Renal cortex interstitium (tissue), 11 donors: Measurements from ENCODE around the gene TMUB1. TPM values are rescaled to one million over a fixed set of nuclear protein-coding genes. Genes with fewer than 3 reads are reported as not detected.
A peak's percentile ranks its signal among the peaks of the same experiment; 100 is the strongest.

Source experiments
- DNase-seq, 11 donors: peaks; one replicate each; pipeline ENCODE4 v3.0.0-alpha.2; 2013; ENCODE audit warnings: low read depth in 9 of 11, low spot score in 4 of 11; ENCODE audit errors: extremely low read depth in 1 of 11
- polyA plus RNA-seq, 3 donors: library from polyadenylated mRNA; unstranded; fragments of 120-200 nt; gene quantifications; one replicate each; pipeline ENCODE4 v1.2.1, GENCODE V29; 2013; ENCODE audit not compliant: insufficient read length in 3 of 3

TMUB1 gene
- polyA plus RNA-seq, 3 donors: 21.6 to 36.0 (median 34.5) TPM

DNA sequence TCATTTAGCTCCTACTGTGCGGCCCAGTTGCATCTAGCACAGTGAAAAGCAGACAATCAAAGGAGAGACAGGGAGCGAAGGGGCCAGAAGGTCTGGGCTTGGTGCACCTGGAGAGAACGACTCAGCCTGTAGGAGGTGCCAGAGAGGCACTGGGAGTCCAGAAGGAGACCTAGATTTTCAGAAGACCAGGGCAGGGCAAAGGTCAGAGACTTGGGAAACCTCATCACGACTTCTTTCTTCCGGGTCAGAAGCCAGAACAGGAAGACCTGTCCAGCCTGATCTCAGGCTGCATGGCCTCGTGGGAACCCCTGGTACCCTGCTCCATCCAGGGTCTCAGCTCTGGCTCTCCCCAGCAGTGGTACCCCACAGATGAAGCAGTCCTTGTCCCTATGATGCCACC, 8.1 kb upstream of the TMUB1 start:
- no peak for DNase-seq

DNA sequence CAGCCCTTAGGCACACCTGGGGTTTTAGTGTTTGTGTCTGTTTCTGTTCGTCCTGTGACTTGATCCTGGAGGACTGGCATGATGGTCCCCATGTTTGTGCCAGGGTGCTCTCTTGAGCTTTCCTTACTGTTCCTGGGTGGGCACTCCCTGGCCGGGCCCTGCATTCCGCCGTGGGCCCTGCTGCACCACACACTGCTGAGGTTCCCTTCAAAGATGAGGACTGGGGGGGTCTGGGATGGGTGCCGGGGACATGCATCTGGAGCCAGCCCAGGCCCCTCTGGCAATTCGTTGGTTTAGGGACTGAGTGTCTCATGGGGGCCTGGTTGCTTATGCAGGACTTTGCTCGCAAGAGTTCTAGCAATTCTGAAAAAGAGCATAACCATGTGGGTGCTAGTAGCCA, 7.7 kb upstream of the TMUB1 start:
- no peak for DNase-seq

DNA sequence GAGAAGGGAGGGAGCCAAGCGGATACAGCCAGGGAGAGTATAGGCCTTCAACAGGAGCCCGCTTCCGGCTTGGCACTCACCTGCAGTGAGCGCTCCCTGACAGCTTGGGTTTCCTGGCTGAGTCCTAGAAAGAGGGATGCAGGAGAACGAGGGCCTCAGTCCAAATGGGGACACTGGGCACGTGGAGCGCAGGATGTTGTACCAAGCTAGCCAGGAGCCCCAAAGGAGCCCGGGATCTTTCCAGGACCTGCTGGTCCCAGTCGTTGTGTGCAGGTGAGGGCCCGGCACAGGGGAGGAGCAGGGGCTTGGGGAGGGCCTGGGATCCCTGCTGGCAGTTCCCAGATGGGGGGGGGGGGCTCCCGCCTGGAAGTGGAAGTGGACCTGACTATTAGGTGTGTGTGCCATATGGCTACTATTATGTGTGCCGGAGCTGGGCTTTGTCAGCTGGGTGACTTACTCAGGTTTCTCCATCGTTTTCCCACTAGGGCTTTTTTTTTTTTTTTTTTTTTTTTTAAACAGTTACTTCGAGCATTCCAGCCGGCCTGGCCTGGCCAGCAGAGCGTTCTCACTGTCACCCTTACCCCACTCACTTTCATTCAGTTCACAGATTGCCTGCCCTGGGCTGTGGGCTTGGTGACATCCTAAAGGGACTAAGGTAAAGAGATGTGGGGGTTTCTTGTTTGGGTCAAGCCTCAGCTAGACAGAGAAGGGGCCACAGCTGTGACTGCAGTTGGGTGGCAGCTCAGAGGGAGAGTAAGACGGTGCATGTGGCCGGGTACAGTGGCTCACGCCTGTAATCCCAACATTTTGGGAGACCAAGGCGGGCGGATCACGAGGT, 6.8 kb upstream of the TMUB1 start:
- DNase-seq: no peak

DNA sequence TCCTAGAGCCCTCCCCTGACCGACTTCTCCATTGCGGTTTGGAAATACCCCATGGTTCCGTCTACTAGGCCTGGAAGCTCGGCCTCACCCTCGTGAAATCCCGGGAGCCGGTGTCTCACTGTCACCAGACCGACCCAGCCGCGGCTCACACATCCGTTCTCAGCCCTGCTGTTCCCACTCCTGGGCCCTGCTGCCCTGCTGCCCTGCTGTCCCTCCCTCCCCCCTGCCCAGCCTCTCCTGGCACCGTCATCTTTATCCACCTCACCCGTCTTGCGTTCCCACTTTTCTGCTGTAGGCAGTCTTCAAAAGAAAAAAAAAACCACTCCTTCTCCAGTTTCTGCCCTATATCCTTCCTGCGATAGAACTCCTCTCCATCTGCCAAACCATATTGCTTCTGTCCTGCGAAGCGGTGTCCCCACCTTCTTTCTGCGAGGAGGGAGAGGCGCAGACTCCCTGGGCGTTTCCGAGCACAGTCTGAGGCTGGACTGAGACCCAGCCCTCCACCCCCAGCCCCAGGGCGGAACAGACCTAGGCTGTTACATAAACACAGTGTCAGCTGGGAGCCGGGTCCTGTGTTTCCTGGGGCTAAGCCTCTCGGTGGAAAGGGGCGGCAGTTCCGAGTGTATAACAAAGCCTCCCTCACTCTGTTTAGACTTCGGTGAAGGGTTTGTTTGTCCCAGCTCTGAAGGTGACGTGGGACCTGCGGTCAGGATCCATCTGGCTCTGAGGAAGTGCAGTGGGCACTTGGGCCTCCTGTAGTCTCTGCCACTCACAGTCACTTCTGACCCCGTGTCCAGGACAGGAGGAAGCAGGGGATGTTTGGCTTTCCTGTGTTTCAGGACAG, 5.8 kb upstream of the TMUB1 start:
- DNase-seq: peak in 2 of 11 donors; percentile 39 to 43

DNA sequence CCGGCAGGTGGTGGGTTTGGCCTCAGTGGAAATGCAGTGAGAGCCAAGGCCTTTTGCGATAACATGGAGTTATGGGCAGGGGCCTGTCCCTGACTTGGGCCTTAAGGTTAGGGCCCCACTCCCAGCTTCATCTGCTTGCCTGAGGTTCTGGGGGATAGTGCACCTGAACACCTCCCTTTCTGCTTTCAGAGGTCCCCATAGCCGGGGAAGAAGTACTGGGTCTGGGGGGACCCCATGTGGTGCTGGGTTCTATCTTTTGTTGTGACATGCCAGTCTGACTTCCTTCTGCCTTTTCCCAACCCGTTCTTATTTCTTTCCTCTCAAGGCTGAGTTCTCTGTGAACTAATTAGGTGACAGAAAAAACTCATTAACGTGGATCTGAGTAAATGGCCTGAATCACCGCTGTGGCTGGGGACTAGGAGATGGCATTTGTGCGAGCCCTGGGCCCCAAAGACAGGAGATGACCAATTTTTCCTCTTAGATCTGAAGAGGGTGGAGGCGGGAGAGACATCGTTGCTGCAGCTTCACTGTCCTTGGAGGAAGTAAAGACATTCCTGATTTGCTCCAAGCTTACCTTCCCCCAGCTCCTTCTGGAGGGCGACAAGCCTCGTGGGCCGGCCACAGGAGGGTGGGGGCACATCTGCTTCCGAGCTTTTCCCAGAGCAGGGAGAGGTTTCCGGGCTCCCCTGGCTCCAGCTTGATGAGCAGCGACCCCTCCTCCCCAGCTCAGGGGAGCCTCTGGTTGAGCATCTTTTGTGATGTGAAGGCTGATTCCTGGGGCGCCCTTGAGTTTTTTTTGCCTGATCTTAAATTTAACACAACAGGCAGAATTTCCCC, 4.9 kb upstream of the TMUB1 start:
- no peak for DNase-seq

DNA sequence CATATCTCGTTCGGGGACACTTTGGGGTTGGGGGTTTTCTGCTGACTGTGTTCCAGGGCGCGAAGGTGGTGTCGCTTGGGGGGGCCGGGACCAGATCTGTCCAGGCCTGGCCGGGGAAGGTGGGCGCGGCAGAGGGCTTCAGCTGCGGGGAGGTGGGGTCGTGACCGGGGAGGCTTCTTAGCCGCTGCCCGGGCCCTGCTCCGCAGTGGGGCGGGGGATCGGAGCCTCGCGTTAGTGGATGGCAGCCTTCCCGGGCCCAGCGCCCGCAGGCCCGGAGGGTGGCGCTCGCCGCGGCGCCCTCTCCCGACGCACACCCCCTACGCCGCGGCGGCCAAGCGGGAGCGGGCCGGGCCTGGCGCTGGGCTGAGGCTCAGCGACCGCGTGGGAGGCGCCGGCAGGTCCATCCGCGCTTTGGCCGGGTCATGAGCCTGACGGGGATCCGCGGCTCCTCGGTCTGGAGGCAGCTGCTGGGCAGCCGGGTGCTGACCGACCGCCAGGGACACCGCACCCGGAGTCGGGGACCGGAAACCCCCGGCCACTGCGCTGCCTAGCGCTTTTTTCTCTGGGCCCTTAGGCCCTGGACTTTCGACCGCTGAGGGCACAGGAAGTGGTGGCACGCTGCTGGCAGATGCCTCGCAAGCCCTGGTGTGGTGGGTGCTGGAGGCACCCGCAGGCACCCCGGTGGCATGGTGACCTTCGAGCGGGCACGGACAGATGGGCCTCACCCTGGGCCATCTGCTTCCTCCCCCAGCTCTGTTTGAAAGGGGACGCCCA, 4.1 kb upstream of the TMUB1 start:
- DNase-seq: peak in 1 of 11 donors; percentile 46

DNA sequence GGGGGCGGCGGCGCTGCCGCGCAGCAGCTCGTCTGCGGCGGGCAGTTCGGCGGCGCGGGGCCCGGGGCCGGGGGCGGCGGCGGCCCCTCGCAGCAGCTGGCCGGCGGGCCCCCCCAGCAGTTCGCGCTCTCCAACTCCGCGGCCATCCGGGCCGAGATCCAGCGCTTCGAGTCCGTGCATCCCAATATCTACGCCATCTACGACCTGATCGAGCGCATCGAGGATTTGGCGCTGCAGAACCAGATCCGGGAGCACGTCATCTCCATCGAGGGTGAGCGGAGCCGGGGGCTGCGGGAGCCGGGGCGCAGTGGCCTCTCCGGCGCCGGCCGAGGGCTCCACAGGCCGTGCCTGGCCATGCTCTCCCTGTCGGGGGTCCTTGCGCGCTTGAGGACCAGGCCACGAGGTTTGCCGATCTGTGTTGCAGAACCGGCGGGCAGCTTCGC, 3.5 kb upstream of the TMUB1 start:
- no peak for DNase-seq

DNA sequence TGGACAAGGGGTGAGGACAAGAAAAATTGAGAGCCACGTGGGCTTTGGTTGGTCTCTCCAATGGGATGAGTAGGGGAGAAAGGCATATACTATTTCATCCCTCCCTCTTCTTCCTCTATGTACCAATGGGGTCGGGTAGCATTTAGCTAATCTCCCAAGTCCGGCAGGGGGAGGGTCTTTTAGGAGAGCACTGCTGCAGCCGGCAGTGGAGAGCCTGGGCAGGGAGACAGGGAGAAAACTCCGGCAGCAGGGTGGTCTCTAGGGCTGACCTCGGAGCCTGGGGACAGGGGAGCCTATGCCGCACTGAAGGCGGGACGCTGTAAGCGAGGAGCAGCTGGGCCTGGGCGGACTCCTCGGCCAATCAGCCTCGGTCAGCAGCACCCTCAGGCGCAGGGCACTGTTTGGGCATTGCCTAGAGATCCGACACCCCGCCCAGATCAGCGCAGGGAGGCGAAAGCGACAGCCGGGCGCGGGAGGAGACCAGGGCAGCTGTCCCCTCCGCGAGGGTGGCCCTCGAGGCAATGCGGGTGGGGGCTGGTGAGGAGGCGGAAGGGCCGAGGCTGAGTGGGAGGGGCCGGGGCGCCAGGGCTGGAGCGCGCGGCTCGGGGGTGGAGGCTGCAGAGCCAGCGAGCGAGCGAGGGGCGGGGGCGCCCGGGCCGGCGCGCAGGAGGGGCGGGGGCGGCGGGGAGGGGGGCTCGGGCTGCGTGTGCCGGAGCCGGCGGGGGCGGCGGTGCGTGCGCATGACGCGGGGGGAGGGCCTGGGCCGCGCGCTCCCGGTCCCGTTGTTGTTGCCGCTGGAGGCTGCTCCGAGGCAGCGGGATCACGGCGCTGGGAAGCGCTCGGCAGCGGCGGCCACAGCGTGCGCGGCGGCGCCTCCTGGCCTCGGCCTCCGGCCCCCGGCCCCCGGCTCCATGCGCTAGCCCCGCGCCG, 2.7 kb upstream of the TMUB1 start, which contains the start of gene AGAP3:
AGAP3 (plus strand) TSS at position 785 of the 930 bp plus-strand sequence. CDS start 267 bp downstream, outside the sequence.
- DNase-seq: peak in 6 of 11 donors; percentile 76 to 82 (median 80)

DNA sequence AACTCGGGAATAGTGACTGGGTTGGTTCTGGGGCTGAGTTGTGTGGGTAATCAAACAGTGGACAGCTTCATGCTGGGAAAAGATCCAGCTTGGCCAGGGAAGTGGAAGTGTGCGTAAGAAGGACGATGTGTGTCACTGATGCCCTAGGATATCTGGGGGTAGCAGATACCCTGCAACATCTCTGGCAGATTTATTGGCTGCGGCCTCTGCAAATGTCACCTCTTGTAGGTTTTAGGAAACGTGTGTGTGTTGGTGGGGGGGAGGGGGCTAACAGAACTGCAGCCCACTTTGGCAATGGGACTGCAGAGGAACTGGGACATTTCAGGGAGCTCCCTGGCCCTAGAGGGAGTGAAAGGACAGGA, 2.0 kb upstream of the TMUB1 start:
- no peak for DNase-seq

DNA sequence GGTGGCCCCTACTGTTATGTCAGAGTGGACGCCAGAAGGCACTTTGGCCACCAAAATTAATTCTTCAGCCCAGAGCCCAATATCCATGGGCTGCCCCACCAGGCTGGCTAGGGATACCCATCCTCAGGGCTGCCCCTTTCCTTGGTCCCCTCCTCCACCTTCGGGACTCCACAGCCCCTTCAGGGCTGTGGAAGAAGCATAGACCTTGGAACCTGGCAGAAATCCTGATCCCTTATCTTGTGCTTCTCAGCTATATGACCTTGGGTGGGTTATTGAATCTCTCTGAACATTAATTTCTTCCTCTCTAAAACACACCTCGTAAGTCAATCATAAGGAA, 499 bp upstream of the TMUB1 start:
- no peak for DNase-seq

DNA sequence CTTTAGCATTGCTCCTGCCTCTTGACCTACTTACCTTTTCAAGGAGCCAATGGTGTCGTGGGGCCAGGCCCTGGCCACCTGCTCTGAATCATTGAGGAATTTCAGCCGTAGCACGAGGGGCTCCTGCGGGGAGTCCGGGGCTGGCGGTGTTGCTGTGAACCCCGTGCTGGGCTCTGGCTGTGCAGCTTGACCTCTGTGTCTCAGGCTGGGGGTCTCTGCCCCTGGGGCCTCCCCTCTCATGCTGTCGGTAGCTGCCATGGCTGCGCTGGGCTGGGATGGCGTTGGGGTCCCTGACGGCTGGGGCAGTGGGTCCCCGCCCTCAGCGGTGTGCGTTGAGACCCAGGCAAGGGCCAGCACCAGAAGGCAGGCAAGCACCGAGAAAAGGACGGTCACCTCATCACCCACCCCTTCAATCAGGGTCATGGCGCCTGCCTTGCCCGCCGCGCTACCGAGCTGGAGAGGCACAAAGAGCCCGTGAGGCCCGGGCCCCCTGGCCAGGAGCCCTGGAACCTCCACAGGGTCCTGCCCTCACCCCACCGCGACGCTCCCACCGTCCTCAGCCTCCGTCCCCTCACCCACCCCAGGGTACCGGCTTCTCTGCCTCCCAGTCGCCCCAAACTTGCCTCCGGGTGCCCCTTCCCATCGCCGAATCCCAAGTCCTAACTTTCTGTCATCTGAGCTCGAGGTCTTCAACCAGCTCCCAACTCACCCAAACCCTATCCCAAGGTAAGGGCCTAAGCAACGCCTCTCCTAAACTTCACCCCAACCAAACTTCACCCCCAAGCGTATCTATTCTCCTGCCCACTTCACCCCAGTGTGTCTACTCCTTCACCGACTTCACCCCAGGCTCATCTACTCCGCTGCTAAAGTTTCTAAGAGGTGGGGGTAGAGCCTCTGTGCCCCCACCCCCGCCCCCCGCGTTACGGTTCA, 887 bp downstream of the TMUB1 start:
- no peak for DNase-seq

DNA sequence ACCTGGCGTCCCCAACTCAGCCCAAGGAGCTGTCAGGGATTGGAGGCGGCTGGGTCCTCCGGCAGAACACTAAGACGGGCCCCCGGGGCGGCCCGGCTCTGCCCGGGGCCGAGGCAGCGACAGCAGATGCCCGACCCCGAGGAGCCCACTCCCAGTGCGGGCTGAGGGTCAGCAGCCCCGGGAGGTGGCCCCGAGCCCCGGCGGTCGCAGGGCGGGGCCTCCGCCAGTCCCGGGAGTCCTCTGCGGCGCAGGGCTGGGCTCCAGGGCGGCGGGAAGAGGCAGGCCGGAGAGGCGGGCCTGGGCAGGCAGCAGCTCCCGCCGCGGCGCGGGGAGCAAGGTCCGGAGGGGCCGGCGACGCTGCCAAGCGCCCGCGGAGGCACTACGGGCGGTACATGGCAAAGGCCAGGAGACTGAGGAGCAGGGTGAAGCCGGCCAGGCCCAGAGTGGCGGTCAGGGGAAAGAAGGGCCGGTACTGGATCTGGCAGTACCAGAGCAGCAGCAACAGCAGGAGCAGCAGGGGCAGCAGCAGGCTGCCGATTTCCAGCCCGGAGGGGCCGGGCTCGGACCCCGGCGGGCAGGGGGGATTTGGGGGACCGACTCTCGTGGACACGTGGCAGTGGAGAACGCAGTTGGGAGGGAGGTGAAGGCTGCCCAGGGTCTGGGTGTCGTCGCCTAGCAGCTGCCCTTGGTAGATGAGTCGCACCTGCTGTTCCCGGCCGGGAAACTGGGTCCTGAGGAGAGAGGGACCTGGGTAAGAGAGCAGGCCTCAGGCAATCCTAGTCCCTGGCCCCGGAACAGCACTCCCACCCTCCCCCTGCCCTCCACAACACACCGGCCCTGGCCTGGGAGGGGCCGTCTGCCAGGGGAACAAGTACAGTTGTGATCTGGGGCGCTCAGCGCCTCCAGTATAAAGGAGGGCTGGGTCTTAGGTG, 1.9 kb downstream of the TMUB1 start:
- DNase-seq: no peak

DNA sequence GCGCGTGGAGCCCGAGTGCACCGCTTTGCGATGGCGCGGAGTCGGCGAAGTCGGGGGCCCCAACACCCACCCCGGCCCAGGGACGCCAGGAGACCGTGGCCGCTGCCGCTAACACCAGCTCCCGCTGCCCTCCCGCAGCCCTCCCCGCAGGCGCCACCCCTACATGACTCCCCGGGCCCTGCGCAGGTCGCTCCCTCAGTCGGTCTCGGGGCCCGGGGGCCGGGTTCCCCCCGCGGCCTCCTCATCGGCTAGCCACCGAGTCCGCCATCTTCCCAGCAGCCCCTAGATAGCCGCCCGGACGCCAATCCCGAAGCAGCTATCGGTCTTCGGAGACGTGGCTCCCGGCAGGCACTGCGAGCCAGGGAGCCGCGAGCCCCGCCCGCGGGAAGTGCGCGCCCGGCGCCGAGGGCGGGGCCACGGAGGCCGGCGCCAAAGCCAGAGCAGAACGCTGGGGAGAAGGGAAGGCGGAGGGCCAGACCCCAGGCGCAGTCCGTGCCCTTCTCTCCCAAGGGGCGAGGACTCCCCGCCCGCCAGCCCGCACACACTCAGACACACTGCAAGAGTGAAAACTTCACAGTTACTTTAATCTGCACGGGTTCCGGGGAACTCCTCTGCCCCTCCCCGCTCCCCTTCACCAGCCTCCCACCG, 2.6 kb downstream of the TMUB1 start, which contains the start of gene FASTK:
FASTK (minus strand) TSS at position 288 of the 648 bp plus-strand sequence; CDS start at position 245, 43 bp downstream.
- DNase-seq: peak in 7 of 11 donors; percentile 83 to 90 (median 87)

DNA sequence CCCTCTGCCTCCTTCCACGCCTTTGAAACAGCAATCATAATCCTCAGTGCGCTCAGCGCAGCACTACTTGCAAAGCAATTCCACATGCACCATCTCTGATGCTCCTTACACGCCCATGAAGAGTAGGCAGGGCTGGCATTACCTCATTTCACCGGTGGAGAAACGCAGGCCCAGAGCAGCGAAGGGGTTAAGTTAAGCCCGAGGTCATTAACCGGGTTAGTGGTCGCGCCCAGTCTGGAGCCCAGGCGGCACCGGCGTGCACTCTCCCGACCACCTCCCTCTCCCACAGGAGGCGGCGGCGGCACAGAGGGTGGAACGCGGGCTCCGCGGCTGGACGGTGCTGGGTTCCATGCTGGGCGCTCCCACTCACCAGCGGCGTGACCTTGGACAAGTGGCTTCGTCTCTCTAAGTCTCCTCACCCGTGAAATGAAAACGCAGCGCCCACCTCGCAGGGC, 3.2 kb downstream of the TMUB1 start:
- no peak for DNase-seq
